GM12874 (cell line): Measurements from ENCODE around the gene ANO2.

Experiments used
- TF ChIP-seq, protein P1 (sequence below): IDR thresholded peaks from 2 replicates; pipeline ENCODE4 v1.5.1; 2011; ENCODE audit warnings: low read depth, mild to moderate bottlenecking, control low read depth, low read length, moderate library complexity; ENCODE audit not compliant: insufficient read depth

ANO2 gene

DNA sequence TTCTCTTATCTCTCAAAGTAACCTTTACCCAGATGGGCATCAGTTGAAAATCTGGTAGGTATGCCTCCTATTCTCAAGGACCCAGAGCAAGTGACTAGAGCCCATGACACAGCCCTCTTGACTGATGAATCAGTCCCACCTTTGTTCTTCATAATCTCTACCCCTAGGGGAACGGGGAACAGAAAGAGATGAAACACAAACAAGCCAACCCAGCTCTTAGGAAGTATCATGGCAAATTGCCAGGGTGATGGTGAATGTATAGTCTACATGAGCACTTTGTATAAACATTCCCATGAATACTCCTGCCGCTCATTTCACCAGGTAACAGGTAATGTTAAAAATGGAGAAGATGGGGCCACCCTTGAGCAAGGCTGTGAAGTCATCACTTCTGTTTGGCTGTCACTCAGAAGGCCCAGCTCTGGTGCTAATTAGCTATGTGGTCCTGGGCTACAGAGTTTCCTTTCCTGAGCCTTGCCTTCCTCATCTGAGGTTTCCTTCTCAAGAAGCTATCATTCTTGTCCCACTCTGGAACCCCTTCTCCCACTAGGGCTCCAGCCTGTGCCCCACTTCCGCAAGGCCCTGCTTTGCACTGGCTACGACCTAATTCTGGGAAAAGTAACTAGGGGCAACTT is 161.7 kb downstream of the ANO2 start:
- TF ChIP-seq, protein P1, sequence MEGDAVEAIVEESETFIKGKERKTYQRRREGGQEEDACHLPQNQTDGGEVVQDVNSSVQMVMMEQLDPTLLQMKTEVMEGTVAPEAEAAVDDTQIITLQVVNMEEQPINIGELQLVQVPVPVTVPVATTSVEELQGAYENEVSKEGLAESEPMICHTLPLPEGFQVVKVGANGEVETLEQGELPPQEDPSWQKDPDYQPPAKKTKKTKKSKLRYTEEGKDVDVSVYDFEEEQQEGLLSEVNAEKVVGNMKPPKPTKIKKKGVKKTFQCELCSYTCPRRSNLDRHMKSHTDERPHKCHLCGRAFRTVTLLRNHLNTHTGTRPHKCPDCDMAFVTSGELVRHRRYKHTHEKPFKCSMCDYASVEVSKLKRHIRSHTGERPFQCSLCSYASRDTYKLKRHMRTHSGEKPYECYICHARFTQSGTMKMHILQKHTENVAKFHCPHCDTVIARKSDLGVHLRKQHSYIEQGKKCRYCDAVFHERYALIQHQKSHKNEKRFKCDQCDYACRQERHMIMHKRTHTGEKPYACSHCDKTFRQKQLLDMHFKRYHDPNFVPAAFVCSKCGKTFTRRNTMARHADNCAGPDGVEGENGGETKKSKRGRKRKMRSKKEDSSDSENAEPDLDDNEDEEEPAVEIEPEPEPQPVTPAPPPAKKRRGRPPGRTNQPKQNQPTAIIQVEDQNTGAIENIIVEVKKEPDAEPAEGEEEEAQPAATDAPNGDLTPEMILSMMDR: no peak

DNA sequence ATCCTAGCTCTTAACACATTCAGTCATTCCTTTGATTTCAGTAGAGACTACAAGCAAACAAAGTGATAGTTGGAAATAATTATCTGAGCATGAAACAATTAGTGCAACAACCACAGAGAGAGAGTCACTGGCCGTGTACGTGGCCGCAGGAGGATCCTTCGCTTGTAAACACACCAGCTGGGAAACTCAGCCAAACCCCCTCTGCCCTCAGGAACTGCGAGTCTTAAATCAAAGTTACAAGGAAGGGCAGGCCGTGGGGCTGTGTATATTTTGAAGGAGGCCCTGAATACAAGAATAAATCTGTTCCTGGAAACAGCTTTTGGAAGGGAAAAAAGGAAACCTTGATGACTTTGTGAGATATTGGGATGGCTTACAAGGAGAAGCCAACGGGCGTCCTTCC is 164.5 kb downstream of the ANO2 start:
- TF ChIP-seq, protein P1: no peak

DNA sequence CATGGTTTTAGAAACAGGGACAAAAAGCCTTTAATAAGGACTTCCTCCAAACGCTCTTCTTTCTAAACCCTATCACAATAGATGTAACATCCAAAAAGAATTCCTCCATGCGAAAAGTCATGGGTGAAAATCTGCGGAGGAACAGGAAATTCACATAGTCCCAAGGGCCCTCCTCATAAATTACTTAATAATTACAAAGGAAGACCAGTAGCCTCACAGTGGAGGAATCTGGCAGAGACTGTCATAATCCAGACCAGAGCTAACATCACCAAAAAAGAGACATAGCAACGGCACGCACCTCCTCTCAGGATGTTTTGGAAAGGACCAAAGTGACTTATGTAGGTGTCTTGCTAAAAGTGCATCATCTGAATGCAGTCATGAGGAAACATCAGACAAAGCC is 165.7 kb downstream of the ANO2 start:
- TF ChIP-seq, protein P1: no peak

DNA sequence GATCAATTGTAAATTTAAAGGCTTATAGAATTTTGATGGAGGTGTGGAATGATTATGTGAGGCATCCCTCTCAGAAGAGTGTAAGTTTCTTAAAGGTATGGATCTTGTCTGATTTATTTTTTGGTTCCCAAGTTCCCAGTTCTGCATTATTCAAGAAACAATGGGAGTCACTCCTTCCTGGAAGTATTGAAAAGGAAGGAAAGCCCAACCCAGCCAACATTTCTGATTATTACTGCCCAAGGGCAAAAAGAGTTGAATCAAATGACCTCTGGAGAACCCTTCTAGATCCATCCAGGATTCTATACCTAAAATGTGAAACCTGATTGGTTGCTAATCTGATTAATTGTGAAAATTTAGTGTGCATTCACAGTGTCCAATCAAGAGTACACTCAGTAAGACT is 166.2 kb downstream of the ANO2 start:
- TF ChIP-seq, protein P1: no peak

DNA sequence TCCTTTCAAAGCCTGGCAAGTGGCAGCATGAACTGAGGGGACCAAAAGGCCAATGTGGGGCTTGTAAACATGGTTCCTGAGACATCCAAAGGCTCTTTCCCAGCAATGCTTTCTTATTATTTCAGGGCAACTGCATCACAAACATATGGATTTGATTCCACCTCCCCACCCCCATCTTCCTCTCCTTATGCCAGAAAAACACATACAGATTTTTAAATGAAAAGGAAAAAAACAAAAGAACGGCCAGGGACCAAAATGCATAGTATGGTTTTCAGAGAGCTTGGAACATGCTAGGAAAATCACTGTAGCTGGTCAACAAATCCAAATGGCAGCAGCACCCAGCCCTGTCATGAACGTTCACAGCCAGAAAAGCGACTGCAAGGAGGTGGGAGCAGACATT is 167.6 kb downstream of the ANO2 start:
- TF ChIP-seq, protein P1: no peak

DNA sequence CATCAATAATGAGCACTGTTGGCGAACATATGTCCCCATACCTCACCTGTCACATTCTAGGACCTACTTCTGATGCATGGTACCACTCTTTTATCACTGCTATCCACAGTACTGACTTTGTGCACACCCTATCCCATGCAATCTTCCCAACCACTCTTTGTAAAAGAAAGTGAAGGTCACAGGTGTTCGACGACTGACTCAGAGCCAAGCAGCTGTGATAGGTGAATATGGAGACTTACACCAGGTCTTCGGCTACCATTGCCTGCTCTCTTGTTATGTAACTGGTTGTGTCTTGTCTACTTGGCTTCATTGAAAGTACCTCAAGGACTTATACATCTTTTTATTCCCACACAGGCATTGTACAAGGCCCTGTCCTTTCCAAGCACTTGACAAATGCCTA is 169.0 kb downstream of the ANO2 start:
- TF ChIP-seq, protein P1: no peak

DNA sequence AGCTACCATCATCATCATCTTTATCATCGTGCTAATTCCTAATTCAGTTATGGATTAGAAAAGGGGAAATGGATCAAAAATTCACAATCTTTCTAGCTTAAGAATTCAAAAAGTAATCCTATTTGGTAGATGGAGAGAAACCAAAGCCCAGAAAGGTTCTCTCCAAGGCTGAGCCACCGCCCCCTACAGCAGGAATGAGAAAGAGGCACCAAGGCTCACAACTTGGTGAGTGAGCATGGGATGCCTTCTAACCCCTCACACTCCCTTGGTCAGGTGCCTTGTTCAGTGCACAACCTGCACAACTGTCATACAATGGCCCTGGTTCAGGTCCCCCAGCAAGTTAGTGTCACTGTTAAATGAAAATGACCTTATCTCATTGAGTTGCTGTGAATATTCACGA is 171.5 kb downstream of the ANO2 start:
- TF ChIP-seq, protein P1: no peak

DNA sequence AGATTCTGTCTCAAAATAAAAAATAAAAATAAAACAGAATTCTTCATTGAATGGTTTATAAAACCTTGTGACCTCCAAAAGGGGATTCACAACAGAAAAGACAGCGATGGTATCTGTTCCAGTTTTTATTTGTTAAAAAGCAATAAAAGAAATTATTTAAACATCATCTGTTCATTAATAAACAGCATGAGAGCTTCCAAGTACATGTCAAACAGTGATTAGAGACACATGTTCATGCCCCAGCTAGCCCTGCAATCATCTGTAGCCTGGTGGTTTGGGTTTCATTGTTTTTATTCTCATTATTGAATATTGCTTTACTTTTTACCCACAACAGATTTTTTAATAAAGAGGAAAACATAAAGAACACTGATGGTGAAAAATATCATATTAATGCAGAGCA is 173.3 kb downstream of the ANO2 start:
- TF ChIP-seq, protein P1: no peak
